GM21723 (cell line): ENCODE measurements around the gene TMEM185B.

Source experiments
- ATAC-seq: cut with Tn5 transposase; IDR thresholded peaks from one replicate; pipeline ENCODE4 v1.9.1; 2021; ENCODE audit warnings: mild to moderate bottlenecking, moderate library complexity; ENCODE audit not compliant: unreplicated experiment

The TMEM185B gene

GRCh38 chr2:120231974-120232635, 8.9 kb upstream of the TMEM185B start:
- peak; percentile 87 for ATAC-seq

- peak; percentile 23 for ATAC-seq
Observed at GRCh38 chr2:120231564-120231973, 8.4 kb upstream of the TMEM185B start.

DNA sequence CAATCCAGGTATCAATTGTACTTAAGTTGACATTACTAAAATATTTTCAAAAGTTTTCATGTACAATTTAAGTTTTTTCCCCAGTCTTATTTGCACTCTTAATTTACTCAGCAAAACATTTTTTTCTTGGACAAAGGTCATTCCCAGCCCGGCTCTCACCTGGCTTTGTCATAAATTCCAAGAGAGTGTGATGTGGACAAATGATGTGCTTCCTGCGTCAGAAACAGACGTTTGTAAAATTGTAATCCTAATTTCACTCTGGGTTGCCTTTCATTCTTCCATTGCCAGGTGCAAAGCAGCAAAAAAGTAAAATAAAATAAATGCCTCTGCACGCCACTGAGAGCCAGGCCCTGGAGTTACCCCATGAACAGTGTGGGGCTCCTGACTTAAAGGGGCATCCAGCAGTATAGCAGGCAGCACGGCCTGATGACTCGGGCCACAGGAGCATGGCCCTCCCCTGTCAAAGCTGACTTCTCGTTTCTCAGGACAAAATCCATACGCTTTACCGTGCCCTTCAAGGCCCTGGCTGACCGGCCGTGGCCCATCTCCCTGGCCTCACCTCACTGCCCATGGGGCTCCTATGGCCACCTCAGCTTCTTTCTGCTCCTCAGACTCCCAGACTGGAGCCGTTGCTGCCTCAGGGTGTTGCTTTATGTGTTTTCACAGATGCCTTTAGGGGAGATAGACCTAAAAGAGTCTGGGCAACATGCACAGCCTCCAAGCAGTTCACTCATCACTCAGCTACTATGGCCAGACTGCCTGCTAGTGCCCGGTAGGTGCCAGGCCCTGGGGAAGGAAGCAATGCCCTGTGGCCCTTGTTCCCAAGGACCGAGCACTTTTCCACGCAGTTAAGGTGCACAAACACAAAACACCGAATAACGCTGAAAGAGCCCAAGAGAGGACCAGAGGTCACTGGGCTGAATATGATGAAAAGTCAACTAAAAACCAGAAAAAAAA, 7.6 kb upstream of the TMEM185B start:
- peak; percentile 21 for ATAC-seq

DNA sequence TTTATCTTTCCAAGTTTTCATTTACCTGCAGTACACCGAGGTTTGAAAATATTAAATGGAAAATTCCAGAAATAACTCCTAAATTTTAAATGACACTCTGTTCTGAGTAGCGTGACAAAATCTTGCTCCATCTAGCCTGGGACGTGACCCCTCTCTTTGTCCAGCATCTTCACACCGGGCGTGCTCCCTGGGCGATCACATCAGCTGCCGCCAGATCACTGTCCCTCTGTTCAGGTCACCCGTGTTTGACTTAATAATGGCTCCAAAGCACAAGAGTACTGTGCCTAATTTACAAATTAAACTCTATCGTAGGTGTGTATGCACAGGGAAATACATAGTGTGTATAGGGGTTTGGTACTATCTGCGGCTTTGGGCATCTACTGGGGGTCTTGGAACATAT, 6.1 kb upstream of the TMEM185B start:
- ATAC-seq, result no peak

GRCh38 chr2:120228503-120228902, 5.3 kb upstream of the TMEM185B start:
- ATAC-seq, result no peak

GRCh38 chr2:120227111-120227991, 4.2 kb upstream of the TMEM185B start:
- ATAC-seq, result no peak

- ATAC-seq, result no peak
Observed at GRCh38 chr2:120226316-120226715, 3.1 kb upstream of the TMEM185B start.

GRCh38 chr2:120225549-120226065, 2.4 kb upstream of the TMEM185B start:
- ATAC-seq, result no peak

DNA sequence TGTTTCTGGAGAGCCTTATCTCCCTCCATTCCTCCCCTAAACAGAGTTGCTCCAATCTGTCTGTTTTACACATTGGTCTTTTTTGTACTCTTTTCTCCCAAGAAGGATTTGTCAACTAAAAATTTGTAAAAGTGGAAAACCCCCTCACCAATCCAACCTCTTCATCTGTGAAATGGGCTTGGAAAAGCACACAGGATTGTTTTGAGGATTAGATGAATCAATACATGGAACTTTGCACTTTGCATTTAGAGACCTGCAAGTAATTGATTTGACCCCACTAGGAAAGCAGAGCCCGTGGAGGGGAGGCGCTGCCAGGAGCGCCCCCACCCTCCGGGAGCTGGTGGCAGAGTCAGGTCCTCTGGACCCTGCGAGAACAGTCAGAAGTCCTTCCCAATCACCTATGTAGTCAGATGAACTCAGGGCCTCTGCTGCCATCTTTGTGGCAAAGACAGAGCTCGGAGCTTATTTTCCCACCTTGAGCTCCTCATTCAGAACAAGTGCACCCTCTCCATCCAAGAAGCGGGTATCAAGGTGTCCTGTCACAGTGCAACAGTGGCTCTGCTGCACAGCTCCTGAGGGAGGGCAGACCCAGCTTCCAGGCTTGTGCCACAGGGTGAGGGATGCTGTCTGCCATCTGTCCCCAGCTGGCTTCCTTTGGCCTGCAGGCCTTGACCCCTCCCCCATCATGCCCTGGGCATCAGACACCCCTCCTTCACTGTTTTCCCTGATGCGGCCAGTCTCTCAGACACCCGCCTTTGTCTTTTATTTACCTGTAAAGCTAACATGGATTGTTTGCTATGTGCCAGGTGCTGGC, 1.7 kb upstream of the TMEM185B start:
- ATAC-seq, result no peak

DNA sequence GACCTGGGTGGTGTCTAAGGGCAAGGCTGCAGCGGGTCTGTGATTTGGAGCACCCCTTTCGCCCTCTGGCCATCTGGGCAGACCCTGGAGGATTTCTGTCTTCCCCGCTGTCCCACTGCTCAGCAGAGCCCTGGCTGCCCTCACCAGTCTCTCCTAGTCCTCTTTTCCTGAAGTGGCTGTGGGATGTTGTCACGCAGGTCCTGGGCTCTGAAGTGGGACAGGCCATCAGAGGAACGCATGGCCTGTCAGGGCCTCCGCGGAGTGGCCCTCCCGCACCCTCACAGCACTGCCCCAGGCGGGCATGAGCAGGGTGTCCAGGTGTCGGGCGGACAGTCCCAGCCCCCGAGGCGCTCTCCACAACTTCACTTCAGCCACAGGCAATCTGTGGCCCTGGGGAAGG, 1.1 kb upstream of the TMEM185B start:
- ATAC-seq, result no peak

DNA sequence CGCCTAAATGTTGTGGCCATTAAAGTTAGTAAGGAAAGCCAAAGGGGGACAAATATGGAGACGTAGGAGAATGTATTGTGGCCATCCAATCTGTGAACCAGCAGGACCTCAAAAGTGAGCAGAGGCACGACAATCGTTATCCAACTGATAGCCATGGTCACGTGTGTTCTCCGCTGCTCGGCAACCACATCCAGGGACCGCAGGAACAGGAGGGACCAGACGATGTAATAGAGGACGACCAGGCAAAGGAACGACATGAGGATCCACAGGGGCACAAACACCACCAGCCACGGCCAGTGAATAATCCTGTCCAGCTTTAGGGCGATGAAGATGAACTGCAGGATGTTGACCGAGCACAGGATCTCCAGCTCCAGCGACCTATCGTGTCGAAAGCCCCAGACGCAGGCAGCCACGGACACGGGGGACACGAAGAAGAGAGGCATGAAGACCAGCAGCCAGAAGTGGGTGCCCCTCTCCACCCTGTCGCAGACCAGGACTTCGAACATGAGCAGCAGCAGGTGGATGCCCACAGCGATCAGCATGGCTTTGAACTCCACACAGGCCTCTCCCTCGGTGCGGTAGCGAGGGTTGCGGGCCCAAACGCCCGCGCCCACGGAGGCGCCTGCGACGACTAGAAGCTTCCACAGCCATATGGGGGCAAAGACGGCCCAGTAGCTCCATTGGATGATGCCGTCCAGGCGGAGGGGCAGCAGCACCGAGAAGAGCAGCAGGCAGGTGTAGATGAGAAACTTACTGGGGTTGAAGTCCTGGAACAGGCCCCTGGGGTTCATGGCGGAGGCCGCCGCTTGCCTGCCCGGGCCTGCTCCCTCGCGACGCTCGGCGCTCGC, 790 bp downstream of the TMEM185B start:
- no peak for ATAC-seq

GRCh38 chr2:120221616-120222015, 1.6 kb downstream of the TMEM185B start:
- ATAC-seq, result no peak

DNA sequence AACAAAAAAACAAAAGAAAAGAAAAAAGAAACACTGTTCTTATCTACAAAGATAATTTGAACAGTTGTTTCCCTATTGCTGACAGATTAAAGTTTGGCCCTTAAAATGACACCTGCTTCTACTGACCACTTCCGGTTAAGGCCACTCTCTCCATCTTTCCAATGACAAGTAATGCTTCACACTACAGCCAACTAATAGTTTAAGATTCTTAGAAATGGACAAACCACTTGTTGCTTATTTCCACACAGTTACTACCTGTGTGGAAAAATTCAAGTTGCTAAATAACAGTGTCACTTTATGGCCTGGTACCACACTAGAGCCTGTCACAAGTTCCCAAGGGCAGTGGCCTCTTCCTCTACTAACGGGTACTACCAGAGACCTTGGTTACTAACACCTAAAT, 2.4 kb downstream of the TMEM185B start:
- no peak for ATAC-seq

DNA sequence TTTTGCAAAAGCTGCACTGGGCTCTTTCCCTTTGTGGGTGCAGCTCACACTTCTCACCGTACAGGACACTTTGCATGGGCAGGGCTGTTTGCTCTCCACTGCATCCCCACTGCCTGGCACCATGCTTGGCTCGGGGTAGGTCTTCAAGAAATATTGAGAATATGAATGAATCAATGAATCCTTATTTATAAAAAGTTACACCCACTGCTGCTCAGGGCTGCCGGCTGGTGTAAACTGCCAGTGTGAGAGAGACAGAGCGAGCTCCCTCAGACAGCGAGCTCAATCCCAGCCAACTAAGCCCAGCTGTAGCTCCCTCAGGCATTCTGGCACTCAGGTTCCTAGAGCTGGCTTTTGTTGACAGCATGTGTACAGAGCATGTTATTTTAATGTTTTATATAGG, 3.4 kb downstream of the TMEM185B start:
- no peak for ATAC-seq

- ATAC-seq, result no peak
Observed at GRCh38 chr2:120219291-120219690, 3.9 kb downstream of the TMEM185B start.

DNA sequence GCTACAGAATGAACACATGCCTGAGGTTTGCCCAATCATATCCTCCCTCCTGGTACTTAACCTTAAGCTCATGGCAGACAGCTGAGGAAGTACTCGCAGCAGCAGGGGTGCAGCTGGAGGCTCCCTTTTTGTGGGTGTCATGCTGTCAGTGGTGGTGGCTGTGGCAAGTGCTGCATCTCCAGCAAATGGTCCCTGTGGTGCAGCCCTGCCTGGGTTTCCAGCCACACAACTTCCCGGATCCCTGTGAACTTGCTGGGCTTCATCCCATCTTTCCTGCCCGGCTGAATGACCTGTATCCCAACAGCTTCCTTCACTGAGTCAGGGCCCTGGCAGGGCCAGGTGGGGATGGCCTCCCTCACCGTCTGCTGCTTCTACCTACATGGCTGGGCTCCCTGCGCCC, 5.0 kb downstream of the TMEM185B start:
- ATAC-seq, result no peak

- no peak for ATAC-seq
Observed at GRCh38 chr2:120210270-120210693, 12.9 kb downstream of the TMEM185B start.

GRCh38 chr2:120209427-120210269, 13.6 kb downstream of the TMEM185B start:
- no peak for ATAC-seq
